Lower leg skin (tissue), 4 donors: ENCODE data around the gene LRFN5. TPM values are rescaled to one million over a fixed set of nuclear protein-coding genes. Genes with fewer than 3 reads are reported as not detected.
"Not testable (repeated sequence)": the region's sequence is repeated elsewhere in the genome, so short reads cannot be mapped to it uniquely, and the experiment has no call there.

Source experiments
- DNase-seq, 2 donors: peaks; one replicate each; pipeline ENCODE4 v3.0.0-alpha.2; 2019; ENCODE audit warnings: low spot score in 2 of 2
- H3K4me3 ChIP-seq: fragments of 200-600 bp; sonication (generic); 2 replicates; pipeline ENCODE4 v1.5.1; 2017; ENCODE audit warnings: mild to moderate bottlenecking, low read depth; ENCODE audit not compliant: poor library complexity, severe bottlenecking
- CTCF ChIP-seq, 3 donors: fragments of 450-650 bp; IDR thresholded peaks; one replicate each; pipeline ENCODE4 v1.5.1; 2016; ENCODE audit warnings: antibody characterized with exemption in 3 of 3, mild to moderate bottlenecking in 3 of 3, moderate library complexity in 2 of 3
- POLR2A ChIP-seq, 2 donors: fragments of 450-650 bp; IDR thresholded peaks; one replicate each; pipeline ENCODE4 v1.6.1; 2016 to 2017; ENCODE audit warnings: antibody characterized with exemption in 2 of 2, mild to moderate bottlenecking in 1 of 2, moderate library complexity in 1 of 2
- WGBS, 2 donors: methylation state at CpG; one replicate each; pipeline ENCODE4 v1.1.5; 2018; 5-methylcytosine and 5-hydroxymethylcytosine counted together
- intact Hi-C: fragments of 100-400 bp; cut with DNase I; formaldehyde crosslinking; loops from one replicate; pipeline ENCODE4 v1.15.0; 2023; ENCODE audit warnings: low total_unique reads
- total RNA-seq, 4 donors: library from RNA; depleted of rRNA; stranded (reverse); fragments of >200 nt; gene quantifications; one replicate each; pipeline ENCODE4 v1.1.0, GENCODE V29; 2016

The LRFN5 gene
- total RNA-seq, 4 donors from 2014 or later, result 0.17 to 0.88 (median 0.71) TPM; not detected in 1

- intact Hi-C loops, result no loop called here
- no peak overlapping the region for H3K4me3 ChIP-seq
- TF ChIP-seq CTCF (IDR thresholded peaks at IDR 0.05) (no peak), POLR2A (IDR thresholded peaks at IDR 0.05) (no peak)
- DNase-seq, result no peak
- WGBS, 2 donors, result 31 to 47% methylated on average over 5 of the region's 5 CpGs
Observed at GRCh38 chr14:41749429-41749828, 142.8 kb downstream of the LRFN5 start.

GRCh38 chr14:41750575-41750974 is 143.9 kb downstream of the LRFN5 start:
- H3K4me3 ChIP-seq, intact Hi-C loops, DNase-seq: not testable (repeated sequence)
- 70 to 72% methylated on average over 4 of the region's 4 CpGs for WGBS, 2 donors

GRCh38 chr14:41758011-41758665 is 151.5 kb downstream of the LRFN5 start:
- DNase-seq, result no peak
- WGBS, 2 donors, result 80 to 82% methylated on average over 1 of the region's 1 CpG
- H3K4me3 ChIP-seq, result no peak overlapping the region
- intact Hi-C loops, result no loop called here
- no peak for TF ChIP-seq CTCF (IDR thresholded peaks at IDR 0.05)
- no peak for TF ChIP-seq POLR2A (IDR thresholded peaks at IDR 0.05)

GRCh38 chr14:41761204-41761603 is 154.5 kb downstream of the LRFN5 start:
- intact Hi-C loops, result no loop called here
- TF ChIP-seq CTCF (IDR thresholded peaks at IDR 0.05) (no peak), POLR2A (IDR thresholded peaks at IDR 0.05) (no peak)
- DNase-seq, result no peak
- no peak overlapping the region for H3K4me3 ChIP-seq
- 93 to 94% methylated on average over 2 of the region's 2 CpGs for WGBS, 2 donors

- intact Hi-C loops, result no loop called here
- no peak overlapping the region for H3K4me3 ChIP-seq
- TF ChIP-seq CTCF (IDR thresholded peaks at IDR 0.05) (no peak), POLR2A (IDR thresholded peaks at IDR 0.05) (no peak)
- no peak for DNase-seq
- WGBS, 2 donors, result 79 to 93% methylated on average over 5 of the region's 5 CpGs
Observed at GRCh38 chr14:41766772-41767171, 160.1 kb downstream of the LRFN5 start.

- H3K4me3 ChIP-seq, result no peak overlapping the region
- TF ChIP-seq CTCF (IDR thresholded peaks at IDR 0.05) (no peak), POLR2A (IDR thresholded peaks at IDR 0.05) (no peak)
- no peak for DNase-seq
- WGBS, 2 donors, result 51 to 58% methylated on average over 1 of the region's 1 CpG
- intact Hi-C loops, result no loop called here
Observed at GRCh38 chr14:41773536-41774279, 167.0 kb downstream of the LRFN5 start.
